ENCODE data around the gene CXCL16.

CXCL16 gene

GRCh38 chr17:4768298-4768697, 28.6 kb upstream of the CXCL16 start (continued):
- TF ChIP-seq CREB5 (CRISPR knock-in tag; IDR thresholded peaks at IDR 0.05; ENCODE audit: low read depth) (no peak), SNAI2 (CRISPR knock-in tag; IDR thresholded peaks at IDR 0.05) (no peak)

GRCh38 chr17:4766723-4767122, 27.0 kb upstream of the CXCL16 start:
- TF ChIP-seq ZNF8 (CRISPR knock-in tag; IDR thresholded peaks at IDR 0.05) (no peak), BACH2 (CRISPR knock-in tag; IDR thresholded peaks at IDR 0.05; ENCODE audit: borderline replicate concordance) (no peak), ESRRG (CRISPR knock-in tag; IDR thresholded peaks at IDR 0.05) (no peak), TOX (CRISPR knock-in tag; IDR thresholded peaks at IDR 0.05; ENCODE audit: borderline replicate concordance) (no peak), POU6F1 (CRISPR knock-in tag; IDR thresholded peaks at IDR 0.05; ENCODE audit: borderline replicate concordance, low read depth) (no peak), ISL1 (CRISPR knock-in tag; IDR thresholded peaks at IDR 0.05) (no peak), ARNTL (CRISPR knock-in tag; IDR thresholded peaks at IDR 0.05; ENCODE audit: borderline replicate concordance, low read depth) (no peak), ZNF70 (CRISPR knock-in tag; IDR thresholded peaks at IDR 0.05) (no peak), TCF4 (CRISPR knock-in tag; IDR thresholded peaks at IDR 0.05; ENCODE audit: borderline replicate concordance) (no peak), RARB (CRISPR knock-in tag; IDR thresholded peaks at IDR 0.05) (no peak), ZNF565 (CRISPR knock-in tag; conservative IDR thresholded peaks at IDR 0.05; ENCODE audit: low read depth) (no peak), CSDC2 (CRISPR knock-in tag; IDR thresholded peaks at IDR 0.05) (no peak), ZC3H10 (CRISPR knock-in tag; IDR thresholded peaks at IDR 0.05) (no peak), ZFP30 (CRISPR knock-in tag; IDR thresholded peaks at IDR 0.05) (no peak), ZFP3 (CRISPR knock-in tag; IDR thresholded peaks at IDR 0.05) (no peak), CSRNP3 (CRISPR knock-in tag; IDR thresholded peaks at IDR 0.05) (no peak), SNAI2 (CRISPR knock-in tag; IDR thresholded peaks at IDR 0.05) (no peak), PATZ1 (CRISPR knock-in tag; IDR thresholded peaks at IDR 0.05; ENCODE audit: borderline replicate concordance) (no peak), TSHZ2 (CRISPR knock-in tag; IDR thresholded peaks at IDR 0.05) (no peak)
- no peak for ATAC-seq

GRCh38 chr17:4766201-4766600, 26.5 kb upstream of the CXCL16 start:
- TF ChIP-seq PPARA (CRISPR knock-in tag; IDR thresholded peaks at IDR 0.05; ENCODE audit: borderline replicate concordance) = no peak
- TF ChIP-seq BACH2 (CRISPR knock-in tag; IDR thresholded peaks at IDR 0.05; ENCODE audit: borderline replicate concordance) = no peak
- no peak for TF ChIP-seq POU6F1 (CRISPR knock-in tag; IDR thresholded peaks at IDR 0.05; ENCODE audit: borderline replicate concordance, low read depth)
- TF ChIP-seq OSR1 (CRISPR knock-in tag; IDR thresholded peaks at IDR 0.05) = no peak
- TF ChIP-seq CSDC2 (CRISPR knock-in tag; IDR thresholded peaks at IDR 0.05) = no peak
- no peak for TF ChIP-seq TOX (CRISPR knock-in tag; IDR thresholded peaks at IDR 0.05; ENCODE audit: borderline replicate concordance)
- no peak for TF ChIP-seq ZNF8 (CRISPR knock-in tag; IDR thresholded peaks at IDR 0.05)
- ATAC-seq = no peak

Data from SK-N-SH treated with all-trans-retinoic acid at 6 μM for 48 hours (cell line).